ENCODE results near the gene FBXL3. TPM values are rescaled to one million over a fixed set of nuclear protein-coding genes. Genes with fewer than 3 reads are reported as not detected.

The FBXL3 gene
- total and polyA plus RNA-seq, 2 of the 4 experiments (the other 2 are of a cell fraction), result 15.3 to 43.6 TPM

DNA sequence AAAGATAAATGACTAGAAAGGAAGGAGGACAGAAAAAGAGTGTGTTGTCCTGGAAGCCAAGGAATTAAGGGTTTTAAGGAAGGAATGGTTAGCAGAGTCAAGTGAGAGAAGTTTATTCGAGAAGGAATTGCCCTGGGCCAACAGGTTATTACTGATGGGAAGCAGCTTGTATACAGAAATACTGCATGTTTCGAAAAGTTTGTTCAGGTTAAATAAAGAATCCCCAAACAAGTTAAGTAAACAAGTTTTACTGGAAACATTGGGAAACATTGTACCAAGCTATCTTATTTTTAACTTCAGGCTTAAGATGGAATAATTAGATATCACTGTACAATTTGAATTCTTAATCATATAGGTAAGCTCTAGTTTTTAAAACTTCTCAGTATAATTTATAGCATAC is 28.2 kb upstream of the FBXL3 start:
- TF ChIP-seq CHD1 (IDR thresholded peaks at IDR 0.05; ENCODE audit: low read depth, low read length) (no peak), FOS (IDR thresholded peaks at IDR 0.05; ENCODE audit: low read depth, low read length) (no peak), RAD21 (IDR thresholded peaks at IDR 0.05; ENCODE audit: low read length) (no peak), BHLHE40 (IDR thresholded peaks at IDR 0.05; ENCODE audit: low read depth, low read length) (no peak), POLR2A (IDR thresholded peaks at IDR 0.05; ENCODE audit: low read depth, low read length) (no peak), SMC3 (IDR thresholded peaks at IDR 0.05; ENCODE audit: low read depth, low read length) (no peak), MAFK (IDR thresholded peaks at IDR 0.05; ENCODE audit: low read depth, low read length) (no peak), USF2 (IDR thresholded peaks at IDR 0.05; ENCODE audit: low read depth, low read length) (no peak), CEBPB (IDR thresholded peaks at IDR 0.05; ENCODE audit: low read depth, low read length) (no peak)
- no peak overlapping the region for H2BK20ac ChIP-seq (ENCODE audit: low read depth, low read length)
- no peak overlapping the region for H3K4me3 ChIP-seq (ENCODE audit: insufficient read depth, low read depth, low read length)
- no peak for ATAC-seq (ENCODE audit: low read depth)
- no peak overlapping the region for H3K56ac ChIP-seq (ENCODE audit: extremely low read depth, insufficient read depth, low read length)
- POLR2A ChIA-PET (ENCODE audit: unreplicated experiment), result no interaction called here
- in situ Hi-C loops (cut with MboI; ENCODE audit: low sequenced_read_pairs) (no loop called here), intact Hi-C loops (cut with micrococcal nuclease) (no loop called here), dilution Hi-C loops (cut with HindIII; ENCODE audit: low sequenced_read_pairs, unreplicated experiment) (no loop called here)
- H2AK5ac ChIP-seq (ENCODE audit: low read depth, low read length), result no peak overlapping the region
- no peak overlapping the region for H2BK5ac ChIP-seq (ENCODE audit: low read depth, low read length, poor library complexity, severe bottlenecking)
- no CpG with 5 or more reads among the region's 2 CpGs for WGBS, 2 experiments (ENCODE audit: extremely low coverage in 2 of 2, insufficient read length in 1 of 2)
- H3K79me1 ChIP-seq (ENCODE audit: low read depth in 1 of 2, low read length in 2 of 2), result no peaks in the 10 kb centered on the region
- no peak overlapping the region for H2BK15ac ChIP-seq (ENCODE audit: low read depth, low read length)
- no peak overlapping the region for H2AFZ ChIP-seq (replicated peaks; ENCODE audit: low read length, poor library complexity)
- H3K9me1 ChIP-seq (ENCODE audit: insufficient read depth, low read length), result peaks cover 4% of the 10 kb centered on the region; the same call in 1 of the 2 replicates
- H4K5ac ChIP-seq (ENCODE audit: low read depth, low read length), result no peak overlapping the region
- H3K18ac ChIP-seq (ENCODE audit: low read depth, low read length), result no peak overlapping the region
- H4K91ac ChIP-seq (ENCODE audit: insufficient read depth, low read depth, low read length), result no peak overlapping the region
- no peak overlapping the region for H4K8ac ChIP-seq (ENCODE audit: low read depth in 2 of 2, low read length in 2 of 2)
- no peak overlapping the region for H2AK9ac ChIP-seq (replicated peaks; ENCODE audit: low read depth, low read length, poor library complexity)
- H3K23ac ChIP-seq (ENCODE audit: low read depth, low read length), result no peak overlapping the region
- no peak for DNase-seq
- H3K4ac ChIP-seq (ENCODE audit: low read depth, low read length), result no peak overlapping the region
- H3K4me1 ChIP-seq (ENCODE audit: control insufficient read depth, insufficient read depth, low read length), result no peaks in the 10 kb centered on the region
- BruUV-seq (replicated peaks), result no TSS peak
- H3K36me3 ChIP-seq (ENCODE audit: control insufficient read depth, insufficient read depth, low read length), result peaks cover 28% of the 10 kb centered on the region
- H3K27me3 ChIP-seq (ENCODE audit: control insufficient read depth, insufficient read depth, low read length), result no peaks in the 10 kb centered on the region
- H3K9ac ChIP-seq (ENCODE audit: low read depth, low read length), result no peak overlapping the region
- no peak overlapping the region for H2BK120ac ChIP-seq (ENCODE audit: low read depth, low read length)
- CTCF ChIA-PET, result interaction anchor here (1.1 to 1.2 kb wide), 2 partner anchors 16 to 29 kb away, joined by 4 read pairs; no protein-coding TSS in a partner anchor
- no peak overlapping the region for H3K4me2 ChIP-seq (ENCODE audit: low read depth, low read length)
- no peak overlapping the region for H3K14ac ChIP-seq (replicated peaks; ENCODE audit: low read depth, low read length)
- no peaks in the 10 kb centered on the region for H4K20me1 ChIP-seq (ENCODE audit: insufficient read depth, low read length)
- no peaks in the 10 kb centered on the region for H3K9me3 ChIP-seq (ENCODE audit: control insufficient read depth, insufficient read depth, low read length)
- H3K27ac ChIP-seq (ENCODE audit: insufficient read depth, low read length), result no peak overlapping the region
